Heart left ventricle (tissue), 16 donors: ENCODE data around the gene GGCT. TPM values are rescaled to one million over a fixed set of nuclear protein-coding genes. Genes with fewer than 3 reads are reported as not detected.

Experiments
- ATAC-seq, 4 donors: fragments of 200-7000 bp; cut with Tn5 transposase; one replicate each; pipeline ENCODE4 v1.9.1; 2020 to 2022; ENCODE audit warnings: moderate library complexity in 4 of 4, mild to moderate bottlenecking in 3 of 4, moderate number of reproducible peaks in 1 of 4
- DNase-seq, 5 donors: peaks; one replicate each; pipeline ENCODE4 v3.0.0-alpha.2; 2020
- H3K27ac ChIP-seq, 12 donors: fragments of 200-600 bp; sonication (generic) in 4 of 12; one replicate each; pipeline versions ENCODE4 v1.5.0 to v1.8.0; 2016 to 2022; ENCODE audit warnings: mild to moderate bottlenecking in 2 of 12
- H3K27me3 ChIP-seq, 9 donors: fragments of 200-600 bp; sonication (generic) in 2 of 9; one replicate each; pipeline versions ENCODE4 v1.5.1 to v1.8.0; 2016 to 2022; ENCODE audit warnings: mild to moderate bottlenecking in 3 of 9
- H3K36me3 ChIP-seq, 9 donors: fragments of 200-600 bp; sonication (generic) in 2 of 9; one replicate each; pipeline versions ENCODE4 v1.5.0 to v1.8.0; 2018 to 2022; ENCODE audit warnings: mild to moderate bottlenecking in 2 of 9
- H3K4me1 ChIP-seq, 12 donors: fragments of 200-600 bp; sonication (generic) in 4 of 12; one replicate each; pipeline versions ENCODE4 v1.5.0 to v1.8.0; 2016 to 2022; ENCODE audit warnings: mild to moderate bottlenecking in 3 of 12
- H3K4me3 ChIP-seq, 12 donors: fragments of 200-600 bp; sonication (generic) in 4 of 12; one replicate each; pipeline versions ENCODE4 v1.5.0 to v1.8.0; 2017 to 2022; ENCODE audit warnings: mild to moderate bottlenecking in 9 of 12, moderate library complexity in 4 of 12
- H3K9me3 ChIP-seq, 12 donors: fragments of 200-600 bp; sonication (generic) in 4 of 12; one replicate each; pipeline versions ENCODE4 v1.5.0 to v1.8.0; 2016 to 2022; ENCODE audit warnings: mild to moderate bottlenecking in 1 of 12
- CTCF ChIP-seq, 12 donors: fragments of 200-600 bp; sonication (generic) in 4 of 12; IDR thresholded peaks; one replicate each; pipeline versions ENCODE4 v1.5.0 to v1.8.0; 2018 to 2022; ENCODE audit warnings: antibody characterized with exemption in 12 of 12, mild to moderate bottlenecking in 5 of 12
- POLR2A ChIP-seq, 2 donors: fragments of 450-650 bp; IDR thresholded peaks; one replicate each; pipeline ENCODE4 v1.6.1; 2017; ENCODE audit warnings: antibody characterized with exemption in 2 of 2, mild to moderate bottlenecking in 2 of 2, moderate library complexity in 2 of 2
- WGBS, 4 donors: extraction: QIAGEN DNeasy Blood & Tissue Kit in 2 of 4; methylation state at CpG; one replicate each; pipeline versions ENCODE4 v1.1.5 to v1.1.7; 2013 to 2018; 5-methylcytosine and 5-hydroxymethylcytosine counted together
- intact Hi-C, 10 donors: fragments of 100-400 bp; cut with DNase I; formaldehyde crosslinking; loops; one replicate each; pipeline versions ENCODE4 v1.11.1 to v1.14.2; 2022
- polyA plus RNA-seq, 2 donors: library from polyadenylated mRNA; stranded (reverse); fragments of 200-250 nt; gene quantifications; one replicate each; pipeline ENCODE4 v1.2.3, GENCODE V29; 2013
- total RNA-seq, 9 donors: library from RNA; depleted of rRNA in 2 of 9; stranded (reverse); fragments of >200 nt in 2 of 9; fragmentation: NEBNext Ultra II Directional in 3 of 9; extraction: Animal tissue kit (Norgen Biotek cat#: 25700) in 3 of 9; gene quantifications; one replicate each; pipeline versions ENCODE4 v1.1.0 to v1.2.4, GENCODE V29; 2016 to 2023
- donor health status: ischemic (EF 13 %, LVEDD 7.1; RV severe dilation, severe dysfunction).
- donor health status: healthy with polysubstance abuse.
- donor health status: DM: no; HTN: yes; CAD: no.
- donor health status: DM: no; HTN: no; CAD: no.
- donor health status: ischemic (EF 25% LVEDD 6.9; RV normal size, moderate dysfunction).
- donor health status: ischemic (EF 25% LVEDD 5.7; RV mildly dilated, moderate dysfunction).
- donor health status: healthy.
- donor health status: DM: yes; HTN: yes; CAD: no.
- donor health status: ischemic (EF 35%, LVEDD 5.7; RV mildly dilated, moderate dysfunction).
- donor health status: nonischemic (EF 11% LVEDD 7.7; RV severe dilation, severe dysfunction).
- donor health status: DM: yes; HTN: yes; CAD: no.
- donor health status: PGD.
- donor health status: ischemic (EF 29% LVEDD 5.4; RV normal size, mild dysfunction).
- donor health status: nonischemic (EF 23%, LVEDD 6.1; RV moderate dilation, normal function).

The GGCT gene
- total and polyA plus RNA-seq, 11 donors, result 14.1 to 54.3 (median 18.7) TPM

GRCh38 chr7:30460246-30460633, 44.4 kb downstream of the GGCT start:
- peaks cover 0 to 49% (median 26%) of the 10 kb centered on the region in 9 donors for H3K36me3 ChIP-seq
- peak overlapping the region in 8 of 12 donors; percentile 12 to 69 (median 44) for H3K27ac ChIP-seq
- peak in 1 of 4 donors; percentile 24 for ATAC-seq

GRCh38 chr7:30459591-30460245, 44.9 kb downstream of the GGCT start:
- peak in 3 of 4 donors; percentile 38 to 86 (median 64) for ATAC-seq
- DNase-seq, result peak in 1 of 5 donors; percentile 68
- no peaks in the 10 kb centered on the region for H3K9me3 ChIP-seq
- no peak for TF ChIP-seq POLR2A (IDR thresholded peaks at IDR 0.05)
- no peak for TF ChIP-seq CTCF (IDR thresholded peaks at IDR 0.05)
- peak overlapping the region in 8 of 12 donors; percentile 12 to 69 (median 44) for H3K27ac ChIP-seq
- H3K36me3 ChIP-seq, result peaks cover 0 to 54% (median 32%) of the 10 kb centered on the region in 9 donors
- H3K27me3 ChIP-seq, result no peaks in the 10 kb centered on the region
- WGBS, 4 donors, result 52 to 68% (median 61%) methylated on average over 9 of the region's 9 CpGs
- H3K4me1 ChIP-seq, result peaks cover 7 to 63% (median 29%) of the 10 kb centered on the region in 12 donors
- intact Hi-C loops, result no loop called here
- H3K4me3 ChIP-seq, result peak overlapping the region in 1 of 12 donors; percentile 9

More at GRCh38 chr7:30460246-30460633, 44.4 kb downstream of the GGCT start:
- intact Hi-C loops, result no loop called here
- H3K9me3 ChIP-seq, result no peaks in the 10 kb centered on the region
- no peaks in the 10 kb centered on the region for H3K27me3 ChIP-seq
- no peak overlapping the region for H3K4me3 ChIP-seq
- H3K4me1 ChIP-seq, result peaks cover 7 to 68% (median 34%) of the 10 kb centered on the region in 12 donors
- DNase-seq, result peak in 1 of 5 donors; percentile 30
- WGBS, 4 donors, result 66 to 84% (median 78%) methylated on average over 4 of the region's 4 CpGs
- TF ChIP-seq CTCF (IDR thresholded peaks at IDR 0.05) (no peak), POLR2A (IDR thresholded peaks at IDR 0.05) (no peak)

- TF ChIP-seq CTCF (IDR thresholded peaks at IDR 0.05) (no peak), POLR2A (IDR thresholded peaks at IDR 0.05) (no peak)
- ATAC-seq (no peak), DNase-seq (no peak)
- peak overlapping the region in 2 of 12 donors; percentile 3 to 53 for H3K27ac ChIP-seq
- peaks cover 0 to 68% (median 44%) of the 10 kb centered on the region in 9 donors for H3K36me3 ChIP-seq
- intact Hi-C loops, result no loop called here
- 50 to 57% (median 55%) methylated on average over 1 of the region's 1 CpG for WGBS, 4 donors
- no peak overlapping the region for H3K4me3 ChIP-seq
- H3K27me3 ChIP-seq, result no peaks in the 10 kb centered on the region
- no peaks in the 10 kb centered on the region for H3K9me3 ChIP-seq
- H3K4me1 ChIP-seq, result peaks cover 0 to 60% (median 19%) of the 10 kb centered on the region in 12 donors
Measured at GRCh38 chr7:30458311-30458710, 46.3 kb downstream of the GGCT start.

GRCh38 chr7:30453921-30454320, 50.7 kb downstream of the GGCT start:
- Histone ChIP-seq H3K27me3 (no peaks in the 10 kb centered on the region), H3K27ac (peak overlapping the region in 1 of 12 donors; percentile 21), H3K4me3 (no peak overlapping the region), H3K9me3 (no peaks in the 10 kb centered on the region), H3K36me3 (peaks cover 2 to 99% (median 82%) of the 10 kb centered on the region in 9 donors), H3K4me1 (peaks cover 0 to 28% (median 9%) of the 10 kb centered on the region in 12 donors)
- WGBS, 4 donors, result 36 to 55% (median 47%) methylated on average over 3 of the region's 3 CpGs
- DNase-seq (no peak), ATAC-seq (peak in 3 of 4 donors; percentile 11 to 38 (median 34))
- TF ChIP-seq CTCF (IDR thresholded peaks at IDR 0.05) (no peak), POLR2A (IDR thresholded peaks at IDR 0.05) (no peak)
- intact Hi-C loops, result no loop called here
